GM18505 (cell line): ENCODE measurements around the gene ZC4H2.
"Not testable (repeated sequence)": the region's sequence is repeated elsewhere in the genome, so short reads cannot be mapped to it uniquely, and the experiment has no call there.

Experiments
- ATAC-seq: cut with Tn5 transposase; IDR thresholded peaks from one replicate; pipeline ENCODE4 v1.9.1; 2021; ENCODE audit not compliant: unreplicated experiment
- POLR2A ChIP-seq: IDR thresholded peaks from 4 replicates; pipeline ENCODE4 v1.6.1; 2011; ENCODE audit warnings: borderline replicate concordance; ENCODE audit not compliant: insufficient read depth, insufficient read length; ENCODE audit errors: extremely low read depth

The ZC4H2 gene

DNA sequence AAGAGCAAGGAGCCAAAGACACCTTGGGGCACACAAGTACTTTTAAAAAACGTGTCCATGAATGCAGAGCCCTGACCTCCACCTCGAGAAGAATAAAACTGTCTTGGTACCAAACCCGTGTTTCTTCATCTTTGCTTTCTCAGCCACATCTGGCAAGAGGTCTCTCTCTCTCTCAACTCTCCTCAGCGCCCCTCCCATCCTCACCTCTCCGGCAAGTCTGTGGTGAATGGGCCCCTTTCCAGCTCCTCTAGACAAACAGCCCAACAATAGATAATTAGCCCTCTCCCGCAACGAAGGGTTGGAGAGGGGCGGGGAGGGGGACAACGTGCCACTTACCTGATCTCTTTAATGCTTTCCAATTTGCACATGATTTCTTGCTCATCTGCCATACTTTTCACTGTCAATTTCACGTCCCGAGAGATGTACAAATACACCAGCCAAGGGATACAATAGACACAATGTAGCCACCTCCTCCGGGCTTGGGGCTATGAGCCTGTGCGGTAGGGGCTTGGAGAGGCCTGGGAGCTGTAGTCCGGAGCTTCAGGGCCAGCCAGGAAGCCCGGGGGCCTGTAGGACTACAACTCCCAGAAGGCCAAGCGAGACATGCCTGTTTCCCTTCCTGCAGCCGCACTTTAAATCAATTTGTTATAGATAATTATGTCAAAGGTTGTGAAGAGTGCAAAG, at the start of gene ZC4H2:
TSS of gene ZC4H2 (minus strand) at position 462 of the 684 bp plus-strand sequence. CDS start at position 389, 73 bp downstream.
- ATAC-seq, result peak; percentile 99
- TF ChIP-seq POLR2A, result no peak

- ATAC-seq, result no peak
- no peak for TF ChIP-seq POLR2A
Observed at GRCh38 chrX:65017451-65017850, 41.2 kb upstream of the ZC4H2 start.

GRCh38 chrX:65014230-65014629, 38.0 kb upstream of the ZC4H2 start:
- no peak for ATAC-seq
- no peak for TF ChIP-seq POLR2A

DNA sequence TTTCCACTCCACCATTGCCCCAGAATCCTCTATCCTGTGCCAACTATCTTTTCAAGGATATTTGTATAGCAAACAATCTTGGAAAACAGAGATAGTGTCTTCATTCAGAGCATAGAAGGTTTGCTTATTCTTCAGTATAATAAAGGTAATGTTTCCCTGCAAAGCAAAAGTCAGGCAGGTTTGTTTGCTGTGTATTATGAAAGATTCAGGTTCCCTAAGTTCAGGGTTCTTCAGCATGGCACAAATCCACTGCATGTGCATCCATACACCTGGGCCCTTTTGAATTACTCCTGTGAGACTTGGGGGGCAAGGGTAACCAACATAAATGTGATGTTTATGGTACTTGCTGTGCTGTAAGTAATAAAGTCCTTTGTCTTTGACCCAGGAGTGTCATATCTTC, 33.2 kb upstream of the ZC4H2 start:
- ATAC-seq, result no peak
- TF ChIP-seq POLR2A, result no peak

GRCh38 chrX:65002208-65002607, 26.0 kb upstream of the ZC4H2 start:
- ATAC-seq, result not testable (repeated sequence)

GRCh38 chrX:64996805-64997204, 20.6 kb upstream of the ZC4H2 start:
- no peak for ATAC-seq
- no peak for TF ChIP-seq POLR2A

GRCh38 chrX:64994131-64994798, 18.0 kb upstream of the ZC4H2 start:
- TF ChIP-seq POLR2A, result no peak
- no peak for ATAC-seq

DNA sequence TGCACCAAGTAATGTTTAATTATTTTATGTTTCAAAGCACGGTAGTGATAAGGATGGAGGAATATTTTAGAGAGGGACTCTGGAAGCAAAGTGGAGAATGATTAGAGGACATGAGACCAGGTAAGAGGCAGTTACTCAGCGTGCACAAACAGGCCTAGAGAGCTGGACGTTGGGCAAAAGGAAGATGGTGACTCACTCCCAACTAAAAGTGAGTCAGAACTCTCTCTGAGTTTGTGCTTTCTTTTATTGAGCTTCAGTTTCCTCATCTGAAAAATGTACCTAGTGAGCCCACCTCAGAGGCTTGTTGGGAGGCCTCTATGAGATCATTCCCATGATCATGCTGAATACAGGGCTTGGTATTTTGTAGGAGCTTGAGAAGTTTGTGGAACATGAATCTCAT, 1.6 kb upstream of the ZC4H2 start:
- no peak for ATAC-seq

GRCh38 chrX:64977051-64977450, 801 bp upstream of the ZC4H2 start:
- ATAC-seq, result no peak
- TF ChIP-seq POLR2A, result no peak

More for the DNA sequence above, 1.6 kb upstream of the ZC4H2 start:
- TF ChIP-seq POLR2A, result no peak

DNA sequence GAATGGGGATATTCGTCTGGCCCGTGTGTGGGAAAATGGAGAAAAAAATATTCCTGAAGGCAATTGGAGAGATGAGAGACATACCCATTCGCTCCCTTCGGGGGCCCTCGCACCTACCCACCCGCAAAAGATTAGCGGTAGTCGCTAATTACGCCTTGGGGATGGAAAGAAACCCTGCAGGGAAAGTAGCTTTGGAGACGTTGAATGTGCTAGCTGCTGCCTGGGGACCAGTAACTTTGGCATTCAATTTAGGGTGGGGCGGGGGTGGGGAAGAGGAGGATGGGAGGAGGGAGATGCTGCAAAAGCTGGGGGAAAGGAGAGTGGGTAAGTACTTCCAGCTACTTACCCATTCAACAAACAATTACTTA, 407 bp upstream of the ZC4H2 start:
- TF ChIP-seq POLR2A, result no peak
- ATAC-seq, result peak; percentile 33

DNA sequence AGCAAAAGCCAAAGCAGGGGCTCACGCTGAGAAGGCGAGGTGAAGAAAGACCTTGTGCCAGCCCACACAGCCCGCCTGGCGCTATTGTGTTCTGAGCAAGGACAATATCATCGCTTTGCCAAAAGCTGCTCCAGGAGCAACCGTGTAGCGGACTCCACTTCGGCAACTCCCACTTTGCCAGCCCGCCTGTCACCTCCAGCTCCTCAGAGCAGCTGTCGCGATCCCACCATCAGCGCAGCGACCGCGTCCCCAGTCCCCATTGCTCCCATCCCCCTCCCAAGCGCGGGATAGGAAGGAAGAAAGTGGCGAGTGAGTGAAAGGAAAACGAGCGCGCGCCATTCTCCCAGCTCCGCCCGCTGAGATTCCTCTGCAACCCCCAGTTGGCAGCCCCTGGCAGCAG, 759 bp downstream of the ZC4H2 start:
- peak; percentile 32 for ATAC-seq
- TF ChIP-seq POLR2A, result no peak

DNA sequence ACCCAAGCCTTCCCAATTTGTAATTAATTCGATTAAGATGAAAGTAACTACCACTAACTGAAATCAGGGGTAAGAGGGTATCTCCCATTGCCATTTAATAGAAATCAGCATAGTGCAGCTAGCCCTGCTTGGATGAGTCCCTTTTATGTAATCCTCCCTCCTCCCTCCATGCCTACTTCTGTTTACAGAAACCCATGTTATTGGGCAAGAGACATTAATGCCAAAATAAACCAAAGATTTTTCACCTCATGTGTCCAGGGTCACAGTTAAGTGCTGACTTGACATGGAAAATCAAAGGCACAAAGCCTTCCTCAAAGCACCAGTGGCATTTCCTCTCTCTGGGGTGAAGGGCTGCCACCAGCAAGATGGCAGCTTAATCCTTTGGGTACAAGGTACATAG, 50.8 kb downstream of the ZC4H2 start:
- TF ChIP-seq POLR2A, result no peak
- ATAC-seq, result no peak

- no peak for TF ChIP-seq POLR2A
- no peak for ATAC-seq
Observed at GRCh38 chrX:64908121-64908520, 68.1 kb downstream of the ZC4H2 start.

GRCh38 chrX:64894454-64895038, 81.7 kb downstream of the ZC4H2 start:
- no peak for TF ChIP-seq POLR2A
- ATAC-seq, result peak; percentile 72

GRCh38 chrX:64885850-64886249, 90.4 kb downstream of the ZC4H2 start:
- ATAC-seq, result peak; percentile 62

DNA sequence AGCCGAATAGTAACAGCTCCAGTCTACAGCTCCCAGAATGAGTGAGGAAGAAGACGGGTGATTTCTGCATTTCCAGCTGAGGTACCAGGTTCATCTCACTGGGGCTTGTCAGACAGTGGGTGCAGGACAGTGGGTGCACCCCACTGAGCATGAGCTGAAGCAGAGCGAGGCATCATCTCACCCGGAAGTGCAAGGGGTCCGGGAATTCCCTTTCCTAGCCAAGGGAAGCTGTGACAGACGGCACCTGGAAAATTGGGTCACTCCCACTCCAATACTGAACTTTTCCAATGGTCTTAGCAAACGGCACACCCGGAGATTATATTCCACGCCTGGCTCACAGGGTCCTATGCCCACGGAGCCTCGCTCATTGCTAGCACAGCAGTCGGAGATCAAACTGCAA, 97.5 kb downstream of the ZC4H2 start:
- ATAC-seq, result not testable (repeated sequence)

More at GRCh38 chrX:64885850-64886249, 90.4 kb downstream of the ZC4H2 start:
- no peak for TF ChIP-seq POLR2A
